Osteoblast (primary cell): ENCODE measurements around the gene MPP3. TPM values are rescaled to one million over a fixed set of nuclear protein-coding genes. Genes with fewer than 3 reads are reported as not detected.
A peak's percentile ranks its signal among the peaks of the same experiment; 100 is the strongest.

Experiments used
- DNase-seq: peaks from one replicate; pipeline ENCODE4 v3.0.0; 2011; ENCODE audit warnings: low spot score, mixed read lengths; ENCODE audit not compliant: insufficient read length; ENCODE audit errors: missing footprints
- H2AFZ ChIP-seq: 2 replicates; pipeline ENCODE4 v1.6.0; 2011; ENCODE audit warnings: mild to moderate bottlenecking, low read length
- H3K27ac ChIP-seq: 2 replicates; pipeline ENCODE4 v1.5.1; 2011; ENCODE audit warnings: mild to moderate bottlenecking, low read depth, low read length, moderate library complexity
- H3K27me3 ChIP-seq: 2 replicates; pipeline ENCODE4 v1.6.0; 2012; ENCODE audit warnings: mild to moderate bottlenecking, control low read depth, inconsistent platforms, low read length, moderate library complexity; ENCODE audit not compliant: insufficient read depth
- H3K36me3 ChIP-seq: 2 replicates; pipeline ENCODE4 v1.5.1; 2011; ENCODE audit warnings: mild to moderate bottlenecking, low read length, control low read depth, moderate library complexity; ENCODE audit not compliant: insufficient read depth
- H3K4me1 ChIP-seq: 2 replicates; pipeline ENCODE4 v1.5.1; 2011; ENCODE audit warnings: mild to moderate bottlenecking, low read length, control low read depth, moderate library complexity; ENCODE audit not compliant: insufficient read depth
- H3K4me2 ChIP-seq: 2 replicates; pipeline ENCODE4 v1.6.0; 2011; ENCODE audit warnings: mild to moderate bottlenecking, low read length; ENCODE audit not compliant: insufficient read depth
- H3K4me3 ChIP-seq: fragments of 200-600 bp; sonication (generic); 3 replicates; pipeline ENCODE4 v1.5.1; 2012; ENCODE audit warnings: mild to moderate bottlenecking, low read length, inconsistent platforms; ENCODE audit not compliant: insufficient read depth
- H3K79me2 ChIP-seq: 2 replicates; pipeline ENCODE4 v1.6.0; 2012; ENCODE audit warnings: mild to moderate bottlenecking, low read length, control low read depth, inconsistent platforms; ENCODE audit not compliant: insufficient read depth
- H3K9me3 ChIP-seq: 2 replicates; pipeline ENCODE4 v1.5.1; 2011; ENCODE audit warnings: low read depth, low read length, control low read depth
- H4K20me1 ChIP-seq: 2 replicates; pipeline ENCODE4 v1.6.0; 2012; ENCODE audit warnings: mild to moderate bottlenecking, low read length, control low read depth; ENCODE audit not compliant: insufficient read depth
- total RNA-seq: library from RNA; depleted of rRNA; stranded (reverse); fragments of >200 nt; gene quantifications from 2 replicates; pipeline ENCODE4 v1.2.3, GENCODE V29; 2012
- TF ChIP-seq, protein P1 (sequence below): IDR thresholded peaks from 2 replicates; pipeline ENCODE4 v1.5.1; 2011; ENCODE audit warnings: mild to moderate bottlenecking, low read depth, low read length, moderate library complexity; ENCODE audit errors: extremely low read depth

MPP3 gene
- total RNA-seq, 1 donor: 6.2 TPM

DNA sequence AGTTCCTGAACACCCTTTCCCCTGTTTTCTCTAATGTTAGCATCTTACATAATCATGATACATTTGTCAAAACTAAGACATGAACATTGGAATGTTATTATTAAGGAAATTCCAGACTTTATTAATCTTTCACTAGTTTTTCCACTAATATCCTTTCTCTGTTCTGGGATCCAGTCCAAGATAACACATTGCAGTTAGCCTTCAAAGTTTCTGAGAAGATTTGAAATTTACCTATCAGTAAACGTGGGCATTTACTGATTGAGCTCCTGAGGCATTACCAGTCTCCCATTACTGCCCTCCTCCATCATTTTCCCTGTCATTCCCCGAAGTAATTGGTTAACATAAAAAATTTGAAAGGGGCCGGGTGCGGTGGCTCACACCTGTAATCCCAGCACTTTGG, 8.3 kb upstream of the MPP3 start:
- TF ChIP-seq, protein P1, sequence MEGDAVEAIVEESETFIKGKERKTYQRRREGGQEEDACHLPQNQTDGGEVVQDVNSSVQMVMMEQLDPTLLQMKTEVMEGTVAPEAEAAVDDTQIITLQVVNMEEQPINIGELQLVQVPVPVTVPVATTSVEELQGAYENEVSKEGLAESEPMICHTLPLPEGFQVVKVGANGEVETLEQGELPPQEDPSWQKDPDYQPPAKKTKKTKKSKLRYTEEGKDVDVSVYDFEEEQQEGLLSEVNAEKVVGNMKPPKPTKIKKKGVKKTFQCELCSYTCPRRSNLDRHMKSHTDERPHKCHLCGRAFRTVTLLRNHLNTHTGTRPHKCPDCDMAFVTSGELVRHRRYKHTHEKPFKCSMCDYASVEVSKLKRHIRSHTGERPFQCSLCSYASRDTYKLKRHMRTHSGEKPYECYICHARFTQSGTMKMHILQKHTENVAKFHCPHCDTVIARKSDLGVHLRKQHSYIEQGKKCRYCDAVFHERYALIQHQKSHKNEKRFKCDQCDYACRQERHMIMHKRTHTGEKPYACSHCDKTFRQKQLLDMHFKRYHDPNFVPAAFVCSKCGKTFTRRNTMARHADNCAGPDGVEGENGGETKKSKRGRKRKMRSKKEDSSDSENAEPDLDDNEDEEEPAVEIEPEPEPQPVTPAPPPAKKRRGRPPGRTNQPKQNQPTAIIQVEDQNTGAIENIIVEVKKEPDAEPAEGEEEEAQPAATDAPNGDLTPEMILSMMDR: no peak
- Histone ChIP-seq H3K4me1 (no peaks in the 10 kb centered on the region), H3K36me3 (no peaks in the 10 kb centered on the region), H3K79me2 (no peaks in the 10 kb centered on the region), H4K20me1 (no peaks in the 10 kb centered on the region), H3K9me3 (no peaks in the 10 kb centered on the region), H3K27ac (no peak overlapping the region), H2AFZ (no peak overlapping the region), H3K4me3 (no peak overlapping the region), H3K4me2 (no peak overlapping the region), H3K27me3 (no peaks in the 10 kb centered on the region)
- DNase-seq: peak; percentile 30

DNA sequence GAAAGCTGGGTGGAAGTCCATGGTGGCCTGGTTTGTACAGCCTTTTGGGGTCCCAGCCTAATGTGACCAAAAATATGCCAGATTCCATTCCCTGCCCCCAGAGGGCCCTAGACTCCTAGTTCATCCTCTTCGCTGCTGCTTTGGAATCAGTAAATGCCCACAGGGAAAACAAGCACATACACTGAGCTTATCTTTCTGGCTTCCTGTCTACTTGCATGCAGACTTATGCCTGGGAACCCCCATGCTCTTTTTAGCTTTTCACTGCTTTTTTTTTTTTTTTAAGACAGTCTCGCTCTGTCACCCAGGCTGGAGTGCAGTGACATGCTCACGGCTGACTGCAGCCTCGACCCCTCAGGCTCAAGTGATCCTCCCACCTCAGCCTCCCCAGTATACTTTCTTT, 7.9 kb upstream of the MPP3 start:
- H3K4me3 ChIP-seq: no peak overlapping the region
- H3K27me3 ChIP-seq: no peaks in the 10 kb centered on the region
- H3K79me2 ChIP-seq: no peaks in the 10 kb centered on the region
- no peak overlapping the region for H2AFZ ChIP-seq
- H3K4me1 ChIP-seq: no peaks in the 10 kb centered on the region
- TF ChIP-seq, protein P1: no peak
- no peaks in the 10 kb centered on the region for H4K20me1 ChIP-seq
- no peak overlapping the region for H3K27ac ChIP-seq
- H3K9me3 ChIP-seq: no peaks in the 10 kb centered on the region
- peak; percentile 19 for DNase-seq
- H3K36me3 ChIP-seq: no peaks in the 10 kb centered on the region
- no peak overlapping the region for H3K4me2 ChIP-seq

DNA sequence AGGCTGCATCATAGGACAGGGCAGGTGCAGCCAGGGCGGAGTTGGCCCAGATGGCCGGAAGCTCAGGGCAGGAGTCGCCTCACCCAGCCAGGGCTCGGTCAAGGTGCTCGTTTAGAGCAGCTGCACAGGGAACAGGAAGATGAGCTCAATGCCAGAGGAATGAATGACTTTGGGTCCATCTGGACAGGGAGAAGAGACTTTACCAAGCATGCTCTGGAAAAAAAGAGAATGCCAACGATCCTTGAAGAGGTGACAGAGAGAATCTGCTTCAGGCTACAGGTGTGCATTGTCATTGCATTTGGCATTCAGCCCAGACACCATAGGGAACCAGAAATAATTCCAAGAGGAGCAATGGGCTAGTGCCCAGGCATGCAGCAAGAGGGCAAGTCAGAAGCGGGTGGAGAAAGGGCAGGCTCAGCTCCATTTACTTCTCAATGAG, 6.7 kb upstream of the MPP3 start:
- no peak overlapping the region for H3K4me2 ChIP-seq
- H3K27ac ChIP-seq: no peak overlapping the region
- TF ChIP-seq, protein P1: no peak
- no peak overlapping the region for H3K4me3 ChIP-seq
- H2AFZ ChIP-seq: no peak overlapping the region
- H3K9me3 ChIP-seq: no peaks in the 10 kb centered on the region
- no peaks in the 10 kb centered on the region for H3K27me3 ChIP-seq
- H3K36me3 ChIP-seq: no peaks in the 10 kb centered on the region
- no peaks in the 10 kb centered on the region for H3K79me2 ChIP-seq
- no peaks in the 10 kb centered on the region for H3K4me1 ChIP-seq
- no peaks in the 10 kb centered on the region for H4K20me1 ChIP-seq
- no peak for DNase-seq

DNA sequence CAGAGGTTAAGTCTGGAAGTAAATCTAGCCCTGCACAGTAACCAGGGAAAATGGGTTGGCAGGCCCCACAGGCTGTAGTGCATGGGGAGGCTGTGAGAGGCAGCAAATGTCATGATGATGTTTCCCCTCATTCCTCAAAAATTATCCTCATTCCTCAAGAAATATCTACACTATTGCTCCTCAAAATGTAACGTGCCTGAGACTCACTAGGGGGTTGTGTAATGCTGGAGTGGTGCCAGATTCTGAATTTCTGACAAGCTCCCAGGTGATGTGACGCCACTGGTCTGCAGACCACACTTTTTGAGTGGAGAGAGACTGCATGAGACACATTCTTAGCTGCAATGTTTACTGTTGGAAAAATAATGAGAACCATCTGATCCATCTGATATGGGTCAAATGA, 1.2 kb upstream of the MPP3 start:
- Histone ChIP-seq H3K4me1 (peaks cover 14% of the 10 kb centered on the region), H3K36me3 (peaks cover 5% of the 10 kb centered on the region), H4K20me1 (peaks cover 3% of the 10 kb centered on the region), H3K4me2 (no peak overlapping the region), H3K9me3 (no peaks in the 10 kb centered on the region), H2AFZ (no peak overlapping the region), H3K27me3 (no peaks in the 10 kb centered on the region), H3K4me3 (no peak overlapping the region), H3K79me2 (no peaks in the 10 kb centered on the region), H3K27ac (no peak overlapping the region)
- DNase-seq: peak; percentile 86
- TF ChIP-seq, protein P1: no peak
